Ishikawa (cell line): ENCODE data around the gene ARFGEF3.

Source experiments
- CEBPB ChIP-seq: IDR thresholded peaks from 2 replicates; pipeline ENCODE4 v1.6.1; 2012
- CREB1 ChIP-seq: IDR thresholded peaks from 2 replicates; pipeline ENCODE4 v1.6.1; 2012; ENCODE audit warnings: low read depth
- EGR1 ChIP-seq: IDR thresholded peaks from 2 replicates; pipeline ENCODE4 v1.6.1; 2012
- EP300 ChIP-seq: IDR thresholded peaks from 2 replicates; pipeline ENCODE4 v1.6.1; 2012; ENCODE audit warnings: borderline replicate concordance
- FOXM1 ChIP-seq: IDR thresholded peaks from 2 replicates; pipeline ENCODE4 v1.6.1; 2012; ENCODE audit warnings: low read depth, borderline replicate concordance
- MAX ChIP-seq: IDR thresholded peaks from 2 replicates; pipeline ENCODE4 v1.6.1; 2012
- NFIC ChIP-seq: IDR thresholded peaks from 2 replicates; pipeline ENCODE4 v1.6.1; 2012
- RAD21 ChIP-seq: IDR thresholded peaks from 2 replicates; pipeline ENCODE4 v1.6.1; 2012; ENCODE audit warnings: low read depth
- REST ChIP-seq: IDR thresholded peaks from 2 replicates; pipeline ENCODE4 v1.6.1; 2012; ENCODE audit warnings: low read depth, mild to moderate bottlenecking
- TAF1 ChIP-seq: IDR thresholded peaks from 2 replicates; pipeline ENCODE4 v1.6.1; 2012; ENCODE audit warnings: low read depth, mild to moderate bottlenecking
- TCF12 ChIP-seq: IDR thresholded peaks from 2 replicates; pipeline ENCODE4 v1.6.1; 2012; ENCODE audit warnings: low read depth
- TEAD4 ChIP-seq: IDR thresholded peaks from 2 replicates; pipeline ENCODE4 v1.6.1; 2012
- USF1 ChIP-seq: IDR thresholded peaks from 2 replicates; pipeline ENCODE4 v1.6.1; 2012
- YY1 ChIP-seq: IDR thresholded peaks from 2 replicates; pipeline ENCODE4 v1.6.1; 2012; ENCODE audit warnings: low read depth
- ZBTB7A ChIP-seq: IDR thresholded peaks from 2 replicates; pipeline ENCODE4 v1.6.1; 2012; ENCODE audit warnings: low read depth

Gene ARFGEF3

GRCh38 chr6:138272533-138273315 is 111.0 kb downstream of the ARFGEF3 start:
- no peak for TF ChIP-seq TCF12
- TF ChIP-seq ZBTB7A = no peak
- TF ChIP-seq USF1 = no peak
- no peak for TF ChIP-seq RAD21
- no peak for TF ChIP-seq CEBPB
- TF ChIP-seq NFIC = no peak
- no peak for TF ChIP-seq EGR1
- no peak for TF ChIP-seq REST
- TF ChIP-seq YY1 = no peak
- TF ChIP-seq CREB1 = no peak
- no peak for TF ChIP-seq EP300
- TF ChIP-seq TEAD4 = no peak
- TF ChIP-seq TAF1 = no peak
- no peak for TF ChIP-seq FOXM1
- TF ChIP-seq MAX = no peak

GRCh38 chr6:138275976-138276375 is 114.2 kb downstream of the ARFGEF3 start:
- no peak for TF ChIP-seq CREB1
- TF ChIP-seq REST = no peak
- no peak for TF ChIP-seq USF1
- TF ChIP-seq ZBTB7A = no peak
- TF ChIP-seq MAX = no peak
- no peak for TF ChIP-seq NFIC
- no peak for TF ChIP-seq EP300
- TF ChIP-seq CEBPB = no peak
- TF ChIP-seq YY1 = no peak
- TF ChIP-seq EGR1 = no peak
- TF ChIP-seq TAF1 = no peak
- no peak for TF ChIP-seq TCF12
- TF ChIP-seq TEAD4 = no peak
- TF ChIP-seq FOXM1 = no peak
- TF ChIP-seq RAD21 = no peak

- TF ChIP-seq NFIC (no peak), USF1 (no peak), YY1 (no peak), MAX (no peak), CEBPB (no peak), RAD21 (no peak), EGR1 (no peak), REST (no peak)
These were observed 116.1 kb downstream of the ARFGEF3 start for GRCh38 chr6:138277835-138278234.

GRCh38 chr6:138278326-138278725 is 116.6 kb downstream of the ARFGEF3 start:
- peak; percentile 34; the same call in 1 of the 2 replicates for TF ChIP-seq RAD21
- TF ChIP-seq YY1 = no peak
